Neural cell (in vitro differentiated cells): ENCODE measurements around the gene NPAS3.

Experiments
- CTCF ChIP-seq: fragments of 450-650 bp; IDR thresholded peaks from 2 replicates; pipeline ENCODE4 v1.5.1; 2014; ENCODE audit warnings: antibody characterized with exemption, mild to moderate bottlenecking, moderate library complexity; ENCODE audit not compliant: poor library complexity, severe bottlenecking
- MXI1 ChIP-seq: fragments of 450-650 bp; conservative IDR thresholded peaks from 2 replicates; pipeline ENCODE4 v1.6.1; 2014; ENCODE audit warnings: antibody characterized with exemption, mild to moderate bottlenecking; ENCODE audit not compliant: poor library complexity, severe bottlenecking
- POLR2AphosphoS5 ChIP-seq: IDR thresholded peaks from 2 replicates; pipeline ENCODE4 v1.6.1; 2012

GRCh38 chr14:33714527-33715226, 776.0 kb downstream of the NPAS3 start:
- TF ChIP-seq CTCF (no peak), MXI1 (no peak), POLR2AphosphoS5 (peak; percentile 22)
